Neural progenitor cell (in vitro differentiated cells): ENCODE results near the gene ELMO1. TPM values are rescaled to one million over a fixed set of nuclear protein-coding genes. Genes with fewer than 3 reads are reported as not detected.

Source experiments
- DNase-seq: peaks from one replicate; pipeline ENCODE4 v3.0.0-alpha.2; 2016; ENCODE audit warnings: low spot score
- H2AFZ ChIP-seq: fragments of 200-600 bp; sonication (generic); replicated peaks from 2 replicates; pipeline ENCODE4 v1.6.1; 2016; ENCODE audit warnings: antibody characterized with exemption
- H3F3A ChIP-seq: fragments of 200-600 bp; sonication (generic); 2 replicates; pipeline ENCODE4 v1.6.1; 2016; ENCODE audit warnings: antibody characterized with exemption, low read depth
- H3K27ac ChIP-seq: fragments of 200-600 bp; sonication (generic); 2 replicates; pipeline ENCODE4 v1.5.1; 2016; ENCODE audit warnings: mild to moderate bottlenecking
- H3K27me3 ChIP-seq: fragments of 200-600 bp; sonication (generic); 2 replicates; pipeline ENCODE4 v1.6.1; 2016; ENCODE audit warnings: mild to moderate bottlenecking, moderate library complexity
- H3K36me3 ChIP-seq: fragments of 200-600 bp; sonication (generic); 2 replicates; pipeline ENCODE4 v1.5.1; 2016
- H3K4me1 ChIP-seq: fragments of 200-600 bp; sonication (generic); 2 replicates; pipeline ENCODE4 v1.6.1; 2016; ENCODE audit warnings: mixed run types
- H3K4me2 ChIP-seq: fragments of 200-600 bp; sonication (generic); 2 replicates; pipeline ENCODE4 v1.6.1; 2016
- H3K4me3 ChIP-seq: fragments of 200-600 bp; sonication (generic); 2 replicates; pipeline ENCODE4 v1.5.1; 2016
- H3K79me2 ChIP-seq: fragments of 200-600 bp; sonication (generic); 2 replicates; pipeline ENCODE4 v1.6.1; 2016; ENCODE audit warnings: low read depth
- H3K9ac ChIP-seq: fragments of 200-600 bp; sonication (generic); 2 replicates; pipeline ENCODE4 v1.6.1; 2016
- H3K9me3 ChIP-seq: fragments of 200-600 bp; sonication (generic); 2 replicates; pipeline ENCODE4 v1.5.1; 2016; ENCODE audit warnings: low read depth
- H4K20me1 ChIP-seq: fragments of 200-600 bp; sonication (generic); 2 replicates; pipeline ENCODE4 v1.6.1; 2016; ENCODE audit warnings: low read depth
- H3K27ac Mint-ChIP-seq: 3 replicates; pipeline ENCODE4 v1.8.0; 2021; ENCODE audit warnings: mixed read lengths
- H3K27me3 Mint-ChIP-seq: 2 replicates; pipeline ENCODE4 v1.8.0; 2022; ENCODE audit warnings: low read depth, mild to moderate bottlenecking, inconsistent platforms, moderate library complexity, mixed read lengths; ENCODE audit not compliant: insufficient read depth
- H3K36me3 Mint-ChIP-seq: 3 replicates; pipeline ENCODE4 v1.8.0; 2021; ENCODE audit warnings: mixed read lengths
- H3K4me1 Mint-ChIP-seq: 3 replicates; pipeline ENCODE4 v1.8.0; 2021; ENCODE audit warnings: mixed read lengths
- H3K4me3 Mint-ChIP-seq: 3 replicates; pipeline ENCODE4 v1.8.0; 2021; ENCODE audit warnings: mild to moderate bottlenecking, moderate library complexity, mixed read lengths
- H3K9me3 Mint-ChIP-seq: 3 replicates; pipeline ENCODE4 v1.8.0; 2020; ENCODE audit warnings: mixed read lengths
- CTCF ChIP-seq: fragments of 200-600 bp; sonication (generic); IDR thresholded peaks from 2 replicates; pipeline ENCODE4 v1.5.1; 2017; ENCODE audit warnings: antibody characterized with exemption, mild to moderate bottlenecking
- EZH2 ChIP-seq: fragments of 200-600 bp; sonication (generic); IDR thresholded peaks from 2 replicates; pipeline ENCODE4 v1.6.1; 2017; ENCODE audit warnings: antibody characterized with exemption, mild to moderate bottlenecking, moderate library complexity
- EZH2phosphoT487 ChIP-seq: fragments of 200-600 bp; sonication (generic); IDR thresholded peaks from 2 replicates; pipeline ENCODE4 v1.6.1; 2017; ENCODE audit warnings: antibody characterized with exemption
- total RNA-seq: library from RNA; depleted of rRNA; stranded (reverse); fragments of >200 nt; gene quantifications from 2 replicates; pipeline ENCODE4 v1.2.3, GENCODE V29; 2015; ENCODE audit warnings: low replicate concordance

ELMO1 gene
- total RNA-seq, 1 donor from 2014 or later, result 22.0 TPM

GRCh38 chr7:37265876-37266275, 182.8 kb downstream of the ELMO1 start:
- H4K20me1 ChIP-seq, result no peaks in the 10 kb centered on the region
- H3K27me3 ChIP-seq, result no peaks in the 10 kb centered on the region
- no peaks in the 10 kb centered on the region for H3K4me1 ChIP-seq
- Mint-ChIP-seq H3K27ac (no peak overlapping the region), H3K36me3 (no peaks in the 10 kb centered on the region), H3K27me3 (peaks cover 2% of the 10 kb centered on the region), H3K9me3 (no peaks in the 10 kb centered on the region), H3K4me1 (peaks cover 4% of the 10 kb centered on the region), H3K4me3 (no peak overlapping the region)
- no peaks in the 10 kb centered on the region for H3F3A ChIP-seq
- H3K79me2 ChIP-seq, result no peaks in the 10 kb centered on the region
- no peaks in the 10 kb centered on the region for H3K36me3 ChIP-seq
- no peak overlapping the region for H2AFZ ChIP-seq
- no peak overlapping the region for H3K9ac ChIP-seq
- H3K4me2 ChIP-seq, result no peak overlapping the region
- H3K27ac ChIP-seq, result no peak overlapping the region
- no peak for DNase-seq
- no peaks in the 10 kb centered on the region for H3K9me3 ChIP-seq
- no peak overlapping the region for H3K4me3 ChIP-seq
- TF ChIP-seq EZH2 (no peak), CTCF (no peak), EZH2phosphoT487 (no peak)

- TF ChIP-seq CTCF (no peak), EZH2 (no peak), EZH2phosphoT487 (no peak)
- H3K36me3 Mint-ChIP-seq, result no peaks in the 10 kb centered on the region
- Histone ChIP-seq H3K4me2 (no peak overlapping the region), H3K9me3 (no peaks in the 10 kb centered on the region), H3K27me3 (no peaks in the 10 kb centered on the region), H3K27ac (no peak overlapping the region), H3K79me2 (no peaks in the 10 kb centered on the region), H3K9ac (no peak overlapping the region), H3K4me1 (no peaks in the 10 kb centered on the region), H4K20me1 (no peaks in the 10 kb centered on the region), H3K4me3 (no peak overlapping the region), H3K36me3 (no peaks in the 10 kb centered on the region), H2AFZ (no peak overlapping the region), H3F3A (no peaks in the 10 kb centered on the region)
- peaks cover 4% of the 10 kb centered on the region for H3K4me1 Mint-ChIP-seq
- H3K27ac Mint-ChIP-seq, result peak overlapping the region; percentile 9
- no peak for DNase-seq
- H3K27me3 Mint-ChIP-seq, result peaks cover 2% of the 10 kb centered on the region
- no peaks in the 10 kb centered on the region for H3K9me3 Mint-ChIP-seq
- no peak overlapping the region for H3K4me3 Mint-ChIP-seq
Observed at GRCh38 chr7:37265006-37265405, 183.7 kb downstream of the ELMO1 start.

GRCh38 chr7:37262181-37262580, 186.5 kb downstream of the ELMO1 start:
- H3K27me3 ChIP-seq, result no peaks in the 10 kb centered on the region
- H2AFZ ChIP-seq, result no peak overlapping the region
- no peaks in the 10 kb centered on the region for H3K9me3 ChIP-seq
- Mint-ChIP-seq H3K4me1 (peaks cover 4% of the 10 kb centered on the region), H3K9me3 (peaks cover 2% of the 10 kb centered on the region), H3K4me3 (no peak overlapping the region), H3K27me3 (no peaks in the 10 kb centered on the region), H3K27ac (no peak overlapping the region), H3K36me3 (peaks cover 3% of the 10 kb centered on the region)
- H3K4me2 ChIP-seq, result no peak overlapping the region
- H3K36me3 ChIP-seq, result no peaks in the 10 kb centered on the region
- H3K27ac ChIP-seq, result no peak overlapping the region
- no peak overlapping the region for H3K4me3 ChIP-seq
- H3K9ac ChIP-seq, result no peak overlapping the region
- H3K4me1 ChIP-seq, result no peaks in the 10 kb centered on the region
- no peaks in the 10 kb centered on the region for H3K79me2 ChIP-seq
- TF ChIP-seq CTCF (no peak), EZH2 (no peak), EZH2phosphoT487 (no peak)
- H3F3A ChIP-seq, result no peaks in the 10 kb centered on the region
- DNase-seq, result no peak
- no peaks in the 10 kb centered on the region for H4K20me1 ChIP-seq
